ENCODE data around the gene SBSN.

SBSN gene

DNA sequence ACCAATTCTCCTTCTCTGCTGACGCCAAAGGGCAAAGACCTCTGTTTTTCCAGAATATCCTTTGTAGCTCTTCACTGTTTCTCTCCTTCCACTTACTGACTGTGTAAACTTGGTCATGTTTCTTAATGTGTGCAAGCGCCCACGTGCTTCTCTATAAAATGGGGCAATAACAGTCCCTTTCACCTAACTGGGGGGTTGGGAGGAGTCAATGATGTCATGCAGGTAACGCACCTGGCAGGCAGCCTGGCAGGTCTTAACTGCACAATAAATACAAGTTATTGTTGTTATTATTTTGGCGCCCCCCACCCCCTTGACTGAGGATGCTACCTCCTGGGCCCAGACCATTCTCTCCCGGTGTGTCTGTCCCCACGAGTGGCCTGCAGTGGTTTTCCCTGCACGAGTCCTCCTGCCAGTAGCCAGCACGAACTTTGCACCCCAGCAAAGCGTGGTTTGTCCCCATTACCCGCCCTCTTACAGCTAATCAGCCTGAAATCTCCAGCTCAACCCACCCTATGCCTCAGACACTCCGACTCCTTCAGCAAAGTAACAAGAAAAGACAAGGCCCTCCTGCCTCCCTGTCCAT is 5.3 kb downstream of the SBSN start:
- TF ChIP-seq CTCF (IDR thresholded peaks at IDR 0.05), result no peak

- TF ChIP-seq CTCF (IDR thresholded peaks at IDR 0.05), result no peak
Measured at GRCh38 chr19:35521124-35521743, 6.9 kb downstream of the SBSN start.

DNA sequence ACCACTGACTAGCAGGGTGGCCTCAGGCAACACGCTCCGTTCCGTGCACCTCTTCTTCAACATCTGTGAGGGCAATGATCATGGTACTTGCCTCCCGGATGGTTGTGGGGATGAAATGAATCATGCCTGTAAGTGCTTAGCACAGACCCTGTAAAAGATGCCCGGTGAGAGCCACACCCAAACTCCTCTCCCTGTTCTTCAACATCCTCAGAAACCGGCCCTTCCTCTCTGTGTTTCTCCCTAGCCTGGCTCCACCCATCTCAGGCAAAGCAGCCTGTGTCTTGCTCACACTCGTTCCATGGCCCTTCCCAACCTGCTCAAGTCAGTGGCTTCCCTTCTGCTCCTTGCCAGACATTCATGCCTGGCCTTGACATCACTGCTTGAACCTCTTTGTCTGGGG is 8.8 kb downstream of the SBSN start:
- no peak for TF ChIP-seq CTCF (IDR thresholded peaks at IDR 0.05)

- no peak for TF ChIP-seq CTCF (IDR thresholded peaks at IDR 0.05)
Measured at GRCh38 chr19:35518313-35518712, 9.8 kb downstream of the SBSN start.

- TF ChIP-seq CTCF (IDR thresholded peaks at IDR 0.05), result no peak
Measured at GRCh38 chr19:35517342-35517741, 10.8 kb downstream of the SBSN start.

- no peak for TF ChIP-seq CTCF (IDR thresholded peaks at IDR 0.05)
Measured at GRCh38 chr19:35516310-35516709, 11.8 kb downstream of the SBSN start.

GRCh38 chr19:35514282-35514809 is 13.8 kb downstream of the SBSN start:
- no peak for TF ChIP-seq CTCF (IDR thresholded peaks at IDR 0.05)
